HG02973 (cell line): ENCODE measurements around the gene YPEL3.
"Not testable (repeated sequence)": the region's sequence is repeated elsewhere in the genome, so short reads cannot be mapped to it uniquely, and the experiment has no call there.

Source experiments
- ATAC-seq: cut with Tn5 transposase; IDR thresholded peaks from one replicate; pipeline ENCODE4 v1.9.1; 2021; ENCODE audit warnings: moderate library complexity; ENCODE audit not compliant: unreplicated experiment

YPEL3 gene

GRCh38 chr16:30117768-30118167 is 21.8 kb upstream of the YPEL3 start:
- no peak for ATAC-seq

- no peak for ATAC-seq
Observed at GRCh38 chr16:30116291-30117207, 20.5 kb upstream of the YPEL3 start.

- ATAC-seq: no peak
Observed at GRCh38 chr16:30115238-30115637, 19.2 kb upstream of the YPEL3 start.

DNA sequence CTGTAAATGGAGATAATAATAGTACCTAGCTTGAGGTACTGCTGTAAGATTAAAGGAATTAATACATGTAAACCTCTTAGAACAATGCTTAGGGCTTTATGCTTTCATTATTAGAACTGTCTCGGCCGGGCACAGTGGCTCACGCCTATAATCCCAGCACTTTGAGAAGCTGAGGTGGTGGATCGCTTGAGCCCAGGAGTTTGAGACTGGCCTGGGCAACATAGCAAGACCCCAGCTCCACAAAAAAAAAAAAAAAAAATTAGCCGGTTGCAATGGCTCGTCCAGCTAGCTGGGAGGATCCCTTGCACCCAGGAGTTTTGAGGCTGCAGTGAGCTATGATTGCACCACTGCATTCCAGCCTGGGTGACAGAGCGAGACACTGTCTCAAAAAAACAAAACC is 18.8 kb upstream of the YPEL3 start:
- ATAC-seq: not testable (repeated sequence)

GRCh38 chr16:30114411-30114810 is 18.4 kb upstream of the YPEL3 start:
- no peak for ATAC-seq

DNA sequence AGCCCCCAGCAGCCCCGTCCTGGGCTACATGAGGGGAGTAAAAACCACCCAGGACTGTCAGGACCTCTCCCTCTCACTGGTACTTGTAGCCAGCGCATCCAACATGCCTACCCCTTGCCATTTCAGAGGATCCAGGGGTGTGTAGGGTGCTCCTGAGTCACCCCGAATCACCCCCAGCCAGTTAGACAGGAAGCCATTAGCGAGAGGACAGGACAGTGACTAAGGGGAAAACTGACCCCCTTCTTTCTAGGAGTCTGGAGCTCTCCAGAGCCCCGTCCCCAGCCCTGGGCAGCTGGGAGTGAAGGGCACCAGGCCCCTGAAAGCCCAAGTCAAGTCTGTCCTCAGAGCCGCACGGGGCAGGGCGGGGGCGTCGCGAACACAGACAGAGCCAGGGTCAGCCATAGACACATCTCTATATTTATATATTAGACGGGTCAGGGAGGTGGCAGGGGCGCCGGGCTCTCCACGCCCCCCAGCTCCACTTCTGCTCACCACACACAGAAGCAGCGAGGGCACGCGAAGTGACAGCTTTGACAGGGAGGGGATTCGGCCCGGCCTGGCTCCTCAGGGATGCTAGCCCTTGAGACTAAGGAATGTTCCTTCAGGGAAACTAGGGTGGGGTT is 17.8 kb upstream of the YPEL3 start:
- ATAC-seq: no peak

- no peak for ATAC-seq
Observed at GRCh38 chr16:30113031-30113710, 17.2 kb upstream of the YPEL3 start, which contains the start of gene GDPD3. Gene GDPD3, minus strand, starts transcription at chr16:30113537. Its CDS starts 59 bp downstream, at chr16:30113478.

DNA sequence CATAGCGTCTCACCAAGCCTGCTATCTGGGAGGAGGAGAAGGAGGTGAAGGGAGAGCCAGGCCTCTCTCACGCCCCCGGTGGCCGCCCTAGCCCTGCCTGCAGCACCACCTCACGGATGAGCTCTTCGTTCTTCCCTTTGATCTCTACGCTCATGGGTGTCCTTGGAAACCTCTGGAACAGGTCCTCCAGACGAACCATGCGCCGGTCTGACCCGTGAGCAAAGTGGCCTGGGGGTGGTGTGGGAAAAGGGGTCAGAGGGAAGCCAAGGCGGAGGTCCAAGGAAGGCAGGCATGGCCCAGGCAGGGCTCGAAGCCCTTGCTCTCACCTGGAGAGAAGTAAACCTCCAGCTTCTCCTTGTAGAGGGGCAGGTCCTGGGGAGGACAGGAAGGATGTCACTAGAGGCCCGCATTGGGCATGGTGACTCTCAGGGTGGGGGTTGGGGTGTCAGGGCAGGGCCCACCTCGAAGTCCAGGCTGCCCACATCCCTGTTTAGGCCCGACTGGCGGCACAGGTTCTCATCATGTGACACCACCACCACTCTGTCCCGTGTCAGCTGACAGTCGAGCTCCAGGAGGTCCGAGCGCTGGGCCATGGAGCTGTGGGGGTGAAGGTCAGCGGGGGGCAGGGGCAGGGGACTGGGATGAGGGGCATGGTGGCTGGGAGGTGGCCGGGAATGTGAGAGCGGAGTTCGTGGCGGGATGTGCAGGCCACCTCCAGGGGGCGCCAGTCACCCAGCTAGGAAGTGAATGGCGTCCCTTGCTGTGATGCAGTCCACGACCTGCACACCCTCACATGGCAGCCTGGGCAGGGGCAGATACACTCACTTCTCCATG is 16.4 kb upstream of the YPEL3 start:
- ATAC-seq: no peak

DNA sequence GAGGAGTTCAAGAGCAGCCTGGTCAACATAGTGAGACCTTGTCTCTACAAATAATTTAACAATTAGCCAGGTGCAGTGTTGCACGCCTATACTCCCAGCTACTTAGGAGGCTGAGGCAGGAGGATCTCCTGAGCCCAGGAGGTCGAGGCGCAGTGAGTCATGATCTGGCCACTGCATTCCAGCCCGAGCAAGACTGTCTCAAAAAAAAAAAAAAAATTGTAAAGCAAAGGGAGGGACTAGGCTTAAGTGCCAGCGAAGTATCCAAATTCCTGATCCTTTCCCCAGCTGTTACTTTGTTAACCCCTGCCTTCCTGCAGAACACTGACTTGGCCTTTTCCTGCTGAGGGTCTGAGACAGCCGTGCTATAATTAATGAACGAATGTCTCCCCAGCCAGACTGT is 14.6 kb upstream of the YPEL3 start:
- ATAC-seq: no peak

DNA sequence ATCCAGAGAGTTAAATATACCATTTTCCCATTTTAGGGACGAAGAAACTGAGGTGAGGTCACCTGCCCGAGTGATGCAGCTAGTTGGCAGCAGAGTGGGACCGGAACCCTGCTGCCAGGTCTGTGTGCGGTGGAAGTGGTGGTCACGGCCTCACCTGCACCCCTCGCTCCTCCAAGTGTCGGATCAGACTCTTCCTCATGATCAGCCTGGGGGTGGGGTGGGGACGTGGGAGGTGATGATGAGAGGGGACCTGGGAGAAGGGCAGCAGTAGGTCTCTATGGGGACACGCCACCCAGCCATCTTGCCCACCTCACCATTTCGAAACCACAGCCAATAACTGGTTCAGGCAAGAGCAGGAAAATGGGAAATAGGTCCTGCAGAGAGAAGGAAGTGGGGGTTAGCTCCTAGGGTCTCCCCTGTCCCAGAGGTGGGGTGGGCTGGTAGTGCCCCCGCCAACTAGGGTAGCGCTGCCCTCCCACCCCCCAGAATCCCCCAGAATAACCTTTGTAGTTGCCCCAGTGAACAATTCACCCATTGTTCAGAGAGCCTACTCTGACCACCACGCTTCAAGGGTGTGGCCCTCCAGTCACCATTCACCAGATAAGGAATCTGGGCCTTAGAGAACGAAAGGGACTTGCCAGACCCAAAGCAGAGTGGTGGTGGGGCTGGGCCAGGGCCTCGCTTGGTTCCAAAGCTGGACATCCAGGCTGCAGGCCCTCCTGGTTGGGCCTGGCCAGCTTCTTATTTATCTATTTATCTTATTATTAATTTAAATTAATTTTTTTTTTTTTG is 12.2 kb upstream of the YPEL3 start:
- no peak for ATAC-seq

DNA sequence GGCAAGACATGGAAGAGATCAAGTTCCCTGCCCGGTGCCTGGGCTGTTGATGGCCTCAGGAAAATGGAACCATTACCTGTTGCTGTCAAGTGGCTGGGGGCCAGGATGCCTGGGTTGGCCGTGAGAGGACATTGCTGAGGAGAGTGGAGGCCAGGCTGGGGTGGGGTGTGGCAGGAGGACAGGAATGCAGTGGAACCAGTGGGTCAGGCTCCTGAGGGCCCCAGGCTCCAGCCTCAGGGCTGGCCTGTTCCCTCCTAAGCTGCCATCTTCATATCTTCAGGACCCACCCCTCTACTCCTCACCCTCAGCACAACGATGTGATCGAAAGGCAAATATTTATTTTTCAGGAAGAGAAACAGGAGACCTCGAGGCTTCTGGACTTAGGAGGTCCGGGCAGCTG is 8.5 kb upstream of the YPEL3 start:
- no peak for ATAC-seq

- no peak for ATAC-seq
Observed at GRCh38 chr16:30104090-30104489, 8.1 kb upstream of the YPEL3 start.

- ATAC-seq: no peak
Observed at GRCh38 chr16:30096862-30097563, 1.0 kb upstream of the YPEL3 start.

DNA sequence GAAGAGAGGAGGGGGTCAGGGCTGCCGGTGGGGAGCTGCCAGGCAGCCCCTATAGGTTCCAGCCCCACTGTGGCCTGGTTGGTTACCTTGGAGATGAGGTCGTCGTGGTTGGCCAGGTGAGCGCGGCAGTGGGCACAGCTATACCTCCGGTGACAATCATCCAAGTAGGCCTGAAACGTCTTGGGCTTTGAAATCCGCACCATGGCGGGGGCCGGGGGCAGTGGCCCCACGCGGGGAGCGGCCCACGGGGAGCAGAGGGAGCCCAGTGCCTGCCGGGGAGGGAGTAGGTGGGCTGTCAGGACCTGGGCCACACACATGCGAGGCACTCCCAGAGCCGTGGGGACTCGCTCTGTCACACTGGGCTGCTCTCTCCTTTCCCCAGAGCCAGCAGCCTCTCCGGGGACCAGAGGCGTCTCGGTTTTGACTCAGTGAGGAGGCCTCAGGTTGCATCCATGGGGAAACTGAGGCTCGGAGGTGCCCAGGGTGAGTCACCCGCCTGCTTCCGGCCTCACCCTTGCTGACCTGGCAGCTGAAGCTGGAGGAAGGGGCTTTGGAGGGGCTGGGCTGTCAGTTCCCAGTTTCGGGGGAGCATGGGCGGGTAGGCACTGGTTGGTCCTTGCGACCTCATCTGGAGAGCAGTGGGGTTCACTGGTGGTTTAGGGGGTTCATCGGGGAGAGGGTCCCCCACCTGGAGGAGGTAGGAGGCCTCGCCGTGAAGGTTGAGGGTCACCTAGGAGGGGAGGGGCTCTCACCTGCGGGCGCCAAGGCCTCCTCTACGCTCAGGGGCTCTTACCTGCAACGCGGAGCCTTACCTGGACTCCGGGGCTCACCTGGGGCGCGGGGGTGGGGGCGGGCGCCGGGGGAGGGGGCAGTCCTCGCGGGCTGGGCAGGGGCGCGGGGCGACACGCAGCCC is 591 bp downstream of the YPEL3 start:
- no peak for ATAC-seq

- no peak for ATAC-seq
Observed at GRCh38 chr16:30094541-30095165, 1.4 kb downstream of the YPEL3 start.

- ATAC-seq: peak; percentile 32
Observed at GRCh38 chr16:30092373-30093010, 3.5 kb downstream of the YPEL3 start.
